H9 (cell line): ENCODE results near the gene RRAGC. TPM values are rescaled to one million over a fixed set of nuclear protein-coding genes. Genes with fewer than 3 reads are reported as not detected.

Experiments
- DNase-seq: peaks from one replicate; pipeline ENCODE4 v3.0.0-alpha.2; 2017
- H2AFZ ChIP-seq: one replicate; pipeline ENCODE4 v1.6.1; 2013; ENCODE audit warnings: mild to moderate bottlenecking, low read length, control low read depth, moderate library complexity
- H2AK5ac ChIP-seq: 2 replicates; pipeline ENCODE4 v1.6.1; 2013; ENCODE audit warnings: low read length, control low read depth, mixed read lengths; ENCODE audit not compliant: insufficient read length
- H2BK120ac ChIP-seq: one replicate; pipeline ENCODE4 v1.6.1; 2013; ENCODE audit warnings: low read depth, mild to moderate bottlenecking, low read length, control low read depth, inconsistent platforms; ENCODE audit not compliant: poor library complexity, severe bottlenecking
- H2BK12ac ChIP-seq: 2 replicates; pipeline ENCODE4 v1.6.1; 2013; ENCODE audit warnings: low read length, control low read depth, mixed read lengths, low read depth; ENCODE audit not compliant: insufficient read length
- H2BK15ac ChIP-seq: 2 replicates; pipeline ENCODE4 v1.6.1; 2013; ENCODE audit warnings: low read depth, low read length, control low read depth
- H2BK20ac ChIP-seq: one replicate; pipeline ENCODE4 v1.6.1; 2013; ENCODE audit warnings: low read depth, mild to moderate bottlenecking, low read length, control low read depth, inconsistent platforms; ENCODE audit not compliant: poor library complexity, severe bottlenecking
- H2BK5ac ChIP-seq: 2 replicates; pipeline ENCODE4 v1.6.1; 2013; ENCODE audit warnings: low read length, control low read depth, mixed read lengths; ENCODE audit not compliant: insufficient read length
- H3K14ac ChIP-seq: 2 replicates; pipeline ENCODE4 v1.6.1; 2013; ENCODE audit warnings: low read length, control low read depth; ENCODE audit not compliant: insufficient read depth
- H3K18ac ChIP-seq: 2 replicates; pipeline ENCODE4 v1.6.1; 2013; ENCODE audit warnings: low read depth, mild to moderate bottlenecking, mixed read lengths, low read length, control low read depth; ENCODE audit not compliant: insufficient read length
- H3K23ac ChIP-seq: 2 replicates; pipeline ENCODE4 v1.6.1; 2013; ENCODE audit warnings: low read length, control low read depth, mixed read lengths, low read depth; ENCODE audit not compliant: insufficient read length
- H3K23me2 ChIP-seq: 2 replicates; pipeline ENCODE4 v1.6.1; 2013; ENCODE audit warnings: low read depth, mild to moderate bottlenecking, mixed read lengths, low read length, control low read depth; ENCODE audit not compliant: insufficient read length, poor library complexity, severe bottlenecking
- H3K27ac ChIP-seq: 2 replicates; pipeline ENCODE4 v1.5.1; 2013; ENCODE audit warnings: low read length, control low read depth, mixed read lengths, low read depth; ENCODE audit not compliant: insufficient read length
- H3K27me3 ChIP-seq: 2 replicates; pipeline ENCODE4 v1.6.1; 2013; ENCODE audit warnings: low read length, control low read depth, inconsistent platforms; ENCODE audit not compliant: insufficient read depth
- H3K4ac ChIP-seq: 2 replicates; pipeline ENCODE4 v1.6.1; 2013; ENCODE audit warnings: low read depth, mild to moderate bottlenecking, control low read depth, inconsistent platforms, low read length, moderate library complexity
- H3K4me1 ChIP-seq: 2 replicates; pipeline ENCODE4 v1.6.1; 2013; ENCODE audit warnings: low read length, control low read depth, inconsistent platforms; ENCODE audit not compliant: insufficient read depth
- H3K4me2 ChIP-seq: 2 replicates; pipeline ENCODE4 v1.6.1; 2013; ENCODE audit warnings: low read length, control low read depth, mixed read lengths; ENCODE audit not compliant: insufficient read length, insufficient read depth
- H3K56ac ChIP-seq: 2 replicates; pipeline ENCODE4 v1.6.1; 2013; ENCODE audit warnings: low read depth, mild to moderate bottlenecking, mixed read lengths, low read length, control low read depth; ENCODE audit not compliant: insufficient read length
- H3K79me1 ChIP-seq: 2 replicates; pipeline ENCODE4 v1.6.1; 2013; ENCODE audit warnings: low read depth, mild to moderate bottlenecking, moderate library complexity, low read length, control low read depth, inconsistent platforms; ENCODE audit not compliant: insufficient read depth, poor library complexity, severe bottlenecking
- H3K79me2 ChIP-seq: 2 replicates; pipeline ENCODE4 v1.6.1; 2013; ENCODE audit warnings: low read length, control low read depth, inconsistent platforms; ENCODE audit not compliant: insufficient read depth
- H3K9ac ChIP-seq: 2 replicates; pipeline ENCODE4 v1.6.1; 2013; ENCODE audit warnings: low read length, control low read depth, mixed read lengths; ENCODE audit not compliant: insufficient read length; ENCODE audit errors: extremely low read depth
- H3K9me3 ChIP-seq: one replicate; pipeline ENCODE4 v1.6.1; 2013; ENCODE audit warnings: low read depth, low read length, inconsistent platforms; ENCODE audit not compliant: control insufficient read depth
- H3T11ph ChIP-seq: one replicate; pipeline ENCODE4 v1.6.1; 2013; ENCODE audit warnings: mild to moderate bottlenecking, low read length, control low read depth, inconsistent platforms
- H4K20me1 ChIP-seq: one replicate; pipeline ENCODE4 v1.6.1; 2013; ENCODE audit not compliant: control insufficient read depth, insufficient read length, insufficient read depth
- H4K5ac ChIP-seq: 2 replicates; pipeline ENCODE4 v1.6.1; 2013; ENCODE audit warnings: low read depth, mild to moderate bottlenecking, mixed read lengths, low read length, control low read depth; ENCODE audit not compliant: insufficient read length
- H4K8ac ChIP-seq: replicated peaks from 2 replicates; pipeline ENCODE4 v1.6.1; 2013; ENCODE audit warnings: low read length, control low read depth, mixed read lengths, low read depth; ENCODE audit not compliant: insufficient read length
- H4K91ac ChIP-seq: 2 replicates; pipeline ENCODE4 v1.6.1; 2013; ENCODE audit warnings: low read depth, mild to moderate bottlenecking, moderate library complexity, mixed read lengths, low read length, control low read depth; ENCODE audit not compliant: insufficient read length
- H3K27ac Mint-ChIP-seq, 3 experiments: 2 replicates in 2 of 3; 3 replicates in 1 of 3; pipeline ENCODE4 v1.8.0; 2020 to 2021; ENCODE audit warnings: mixed read lengths in 3 of 3, mild to moderate bottlenecking in 1 of 3, moderate library complexity in 1 of 3
- H3K27me3 Mint-ChIP-seq: 2 replicates; pipeline ENCODE4 v1.8.0; 2021; ENCODE audit warnings: low read depth, mild to moderate bottlenecking, moderate library complexity, mixed read lengths
- H3K36me3 Mint-ChIP-seq, 3 experiments: 2 replicates in 2 of 3; 3 replicates in 1 of 3; pipeline ENCODE4 v1.8.0; 2020 to 2021; ENCODE audit warnings: low read depth in 3 of 3, mixed read lengths in 3 of 3; ENCODE audit not compliant: insufficient read depth in 1 of 3
- H3K4me1 Mint-ChIP-seq, 2 experiments: 2 replicates each; pipeline ENCODE4 v1.8.0; 2020; ENCODE audit warnings: mixed read lengths in 2 of 2
- H3K4me3 Mint-ChIP-seq, 2 experiments: 2 replicates in 1 of 2; 3 replicates in 1 of 2; pipeline ENCODE4 v1.8.0; 2020 to 2021; ENCODE audit warnings: mild to moderate bottlenecking in 2 of 2, mixed read lengths in 2 of 2, moderate library complexity in 1 of 2
- H3K9me3 Mint-ChIP-seq, 2 experiments: 2 replicates in 1 of 2; 3 replicates in 1 of 2; pipeline ENCODE4 v1.8.0; 2020; ENCODE audit warnings: mild to moderate bottlenecking in 2 of 2, mixed read lengths in 2 of 2, moderate library complexity in 1 of 2
- WGBS: extraction: QIAGEN DNeasy Blood & Tissue Kit; methylation state at CpG from one replicate; pipeline ENCODE4 v1.1.7; 2013; ENCODE audit warnings: missing lambda C conversion rate, low lambda C conversion rate, mixed read lengths; ENCODE audit not compliant: insufficient read length; ENCODE audit errors: extremely low coverage; 5-methylcytosine and 5-hydroxymethylcytosine counted together
- total RNA-seq: library from RNA; stranded (reverse); gene quantifications from 2 replicates; pipeline ENCODE4 v1.2.1, GENCODE V29; 2021
- TF ChIP-seq, protein P1 (sequence below): fragments of 200-600 bp; sonication (generic); conservative IDR thresholded peaks from 3 replicates; pipeline ENCODE4 v1.8.0; 2021; ENCODE audit warnings: antibody characterized with exemption, mild to moderate bottlenecking

The RRAGC gene
- total RNA-seq, 1 experiment from 2014 or later, result 17.9 TPM

- Mint-ChIP-seq H3K27me3 (peaks cover 6% of the 10 kb centered on the region), H3K9me3 (no peaks in the 10 kb centered on the region), H3K27ac (no peak overlapping the region), H3K4me3 (no peak overlapping the region), H3K4me1 (peaks cover 15 to 20% of the 10 kb centered on the region in 2 experiments), H3K36me3 (no peaks in the 10 kb centered on the region)
- Histone ChIP-seq H3K4me1 (no peaks in the 10 kb centered on the region; the same call in 1 of the 2 replicates), H3K27ac (no peak overlapping the region), H3K14ac (no peak overlapping the region), H3K23me2 (no peaks in the 10 kb centered on the region), H4K5ac (no peak overlapping the region), H2AK5ac (no peak overlapping the region), H2BK20ac (no peak overlapping the region), H4K20me1 (no peaks in the 10 kb centered on the region), H3K9me3 (no peaks in the 10 kb centered on the region), H3K4me2 (no peak overlapping the region), H2BK5ac (no peak overlapping the region), H3K9ac (no peak overlapping the region), H3K79me1 (no peaks in the 10 kb centered on the region), H3K56ac (no peak overlapping the region), H3T11ph (no peak overlapping the region), H4K8ac (no peak overlapping the region), H3K79me2 (no peaks in the 10 kb centered on the region), H2AFZ (no peak overlapping the region), H3K23ac (no peak overlapping the region), H2BK15ac (no peak overlapping the region), H4K91ac (no peak overlapping the region), H2BK120ac (no peak overlapping the region), H2BK12ac (no peak overlapping the region), H3K18ac (no peak overlapping the region), H3K4ac (no peak overlapping the region), H3K27me3 (no peaks in the 10 kb centered on the region)
- DNase-seq, result no peak
- no CpG with 5 or more reads among the region's 3 CpGs for WGBS
- TF ChIP-seq, protein P1, sequence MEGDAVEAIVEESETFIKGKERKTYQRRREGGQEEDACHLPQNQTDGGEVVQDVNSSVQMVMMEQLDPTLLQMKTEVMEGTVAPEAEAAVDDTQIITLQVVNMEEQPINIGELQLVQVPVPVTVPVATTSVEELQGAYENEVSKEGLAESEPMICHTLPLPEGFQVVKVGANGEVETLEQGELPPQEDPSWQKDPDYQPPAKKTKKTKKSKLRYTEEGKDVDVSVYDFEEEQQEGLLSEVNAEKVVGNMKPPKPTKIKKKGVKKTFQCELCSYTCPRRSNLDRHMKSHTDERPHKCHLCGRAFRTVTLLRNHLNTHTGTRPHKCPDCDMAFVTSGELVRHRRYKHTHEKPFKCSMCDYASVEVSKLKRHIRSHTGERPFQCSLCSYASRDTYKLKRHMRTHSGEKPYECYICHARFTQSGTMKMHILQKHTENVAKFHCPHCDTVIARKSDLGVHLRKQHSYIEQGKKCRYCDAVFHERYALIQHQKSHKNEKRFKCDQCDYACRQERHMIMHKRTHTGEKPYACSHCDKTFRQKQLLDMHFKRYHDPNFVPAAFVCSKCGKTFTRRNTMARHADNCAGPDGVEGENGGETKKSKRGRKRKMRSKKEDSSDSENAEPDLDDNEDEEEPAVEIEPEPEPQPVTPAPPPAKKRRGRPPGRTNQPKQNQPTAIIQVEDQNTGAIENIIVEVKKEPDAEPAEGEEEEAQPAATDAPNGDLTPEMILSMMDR, result no peak
These were observed 27.2 kb downstream of the RRAGC start for GRCh38 chr1:38832370-38832734.
